ENCODE measurements around the gene LXN.

GRCh38 chr3:158711886-158712285 is 39.4 kb upstream of the LXN start:
- TF ChIP-seq ZNF274 (IDR thresholded peaks at IDR 0.05; ENCODE audit: borderline replicate concordance, extremely low read depth, low read length) (no peak), POLR2A (IDR thresholded peaks at IDR 0.05; ENCODE audit: control extremely low read depth in 1 of 2, low read depth in 2 of 2, low read length in 2 of 2) (no peak), SIN3A (conservative IDR thresholded peaks at IDR 0.05 in 1 of 2, IDR thresholded peaks at IDR 0.05 in 1 of 2; ENCODE audit: low read depth in 1 of 2, low read length in 2 of 2) (no peak), CTCF (IDR thresholded peaks at IDR 0.05; ENCODE audit: control extremely low read depth in 1 of 3, insufficient read depth in 1 of 3, low read depth in 1 of 3, low read length in 3 of 3) (no peak), JUN (IDR thresholded peaks at IDR 0.05; ENCODE audit: low read depth, low read length) (no peak), CHD2 (IDR thresholded peaks at IDR 0.05; ENCODE audit: low read length) (no peak), EZH2 (IDR thresholded peaks at IDR 0.05; ENCODE audit: low read depth, low read length, severe bottlenecking) (no peak)

All from H1 (cell line).